Tibial nerve (tissue), 4 donors: ENCODE measurements around the gene RAB11FIP3.

Experiments used
- EP300 ChIP-seq, 2 donors: sonication (generic); formaldehyde crosslinking; IDR thresholded peaks; one replicate each; pipeline ENCODE4 v1.6.1; 2017; ENCODE audit warnings: antibody characterized with exemption in 2 of 2, mild to moderate bottlenecking in 1 of 2
- POLR2A ChIP-seq, 2 donors: fragments of 450-650 bp; IDR thresholded peaks; one replicate each; pipeline ENCODE4 v1.6.1; 2017; ENCODE audit warnings: antibody characterized with exemption in 2 of 2, mild to moderate bottlenecking in 2 of 2, moderate library complexity in 2 of 2
- TF ChIP-seq, protein P1 (sequence below), 5 experiments: fragments of 200-600 bp in 3 of 5; fragments of 450-650 bp in 2 of 5; sonication (generic) in 3 of 5; IDR thresholded peaks; one replicate each; pipeline ENCODE4 v1.5.1; 2016 to 2019; ENCODE audit warnings: antibody characterized with exemption in 5 of 5, mild to moderate bottlenecking in 3 of 5, moderate library complexity in 2 of 5

DNA sequence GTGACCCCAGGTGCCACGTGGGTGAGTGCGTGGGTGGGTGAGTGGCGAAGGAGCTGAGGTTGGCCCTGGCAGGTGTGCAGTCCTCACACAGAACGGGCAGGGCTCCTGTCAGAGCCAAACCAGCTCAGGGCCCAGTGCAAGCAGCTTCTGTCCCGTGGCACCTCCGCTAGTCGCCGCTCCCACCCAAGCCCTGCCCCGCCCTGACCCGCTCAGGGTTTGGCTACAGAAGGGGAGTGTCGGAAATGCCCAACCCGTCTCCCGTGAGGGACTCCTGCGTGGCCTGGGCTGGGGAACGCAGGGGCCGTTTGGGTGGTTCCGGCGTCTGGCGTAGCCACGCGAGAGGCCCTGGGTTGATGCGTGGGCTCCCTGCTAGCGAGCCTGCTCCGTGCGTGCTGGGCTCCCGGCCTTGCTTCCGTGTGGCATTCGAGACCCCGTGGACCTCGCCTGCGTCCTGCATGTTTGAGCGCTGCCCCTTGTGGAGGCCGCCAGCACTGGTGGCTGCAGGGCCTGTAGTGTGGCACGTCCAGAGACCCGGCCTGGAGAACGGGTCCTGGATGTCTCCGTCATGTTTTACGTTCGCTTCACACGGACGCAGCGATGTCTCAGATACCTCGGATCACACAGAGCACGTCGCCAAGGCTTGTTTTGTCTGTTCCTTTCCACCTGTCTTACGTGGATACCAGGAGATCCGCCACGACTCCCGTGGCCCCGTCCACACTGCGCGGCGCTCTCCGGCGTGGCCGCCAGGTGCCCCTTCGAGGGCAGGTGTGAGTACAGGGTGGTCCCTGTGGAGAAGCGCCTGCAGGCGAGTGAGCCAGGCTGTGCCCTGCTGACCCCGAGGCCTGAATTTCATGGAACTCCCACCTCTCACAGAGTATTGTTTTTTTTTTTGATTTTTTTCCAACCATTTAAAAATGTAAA, 112.2 kb downstream of the RAB11FIP3 start:
- TF ChIP-seq, protein P1, sequence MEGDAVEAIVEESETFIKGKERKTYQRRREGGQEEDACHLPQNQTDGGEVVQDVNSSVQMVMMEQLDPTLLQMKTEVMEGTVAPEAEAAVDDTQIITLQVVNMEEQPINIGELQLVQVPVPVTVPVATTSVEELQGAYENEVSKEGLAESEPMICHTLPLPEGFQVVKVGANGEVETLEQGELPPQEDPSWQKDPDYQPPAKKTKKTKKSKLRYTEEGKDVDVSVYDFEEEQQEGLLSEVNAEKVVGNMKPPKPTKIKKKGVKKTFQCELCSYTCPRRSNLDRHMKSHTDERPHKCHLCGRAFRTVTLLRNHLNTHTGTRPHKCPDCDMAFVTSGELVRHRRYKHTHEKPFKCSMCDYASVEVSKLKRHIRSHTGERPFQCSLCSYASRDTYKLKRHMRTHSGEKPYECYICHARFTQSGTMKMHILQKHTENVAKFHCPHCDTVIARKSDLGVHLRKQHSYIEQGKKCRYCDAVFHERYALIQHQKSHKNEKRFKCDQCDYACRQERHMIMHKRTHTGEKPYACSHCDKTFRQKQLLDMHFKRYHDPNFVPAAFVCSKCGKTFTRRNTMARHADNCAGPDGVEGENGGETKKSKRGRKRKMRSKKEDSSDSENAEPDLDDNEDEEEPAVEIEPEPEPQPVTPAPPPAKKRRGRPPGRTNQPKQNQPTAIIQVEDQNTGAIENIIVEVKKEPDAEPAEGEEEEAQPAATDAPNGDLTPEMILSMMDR (IDR thresholded peaks at IDR 0.05) = no peak
- TF ChIP-seq POLR2A (IDR thresholded peaks at IDR 0.05) (no peak), EP300 (IDR thresholded peaks at IDR 0.05) (no peak)
